ENCODE results near the gene KLHDC7B. TPM values are rescaled to one million over a fixed set of nuclear protein-coding genes. Genes with fewer than 3 reads are reported as not detected.

Gene KLHDC7B
- total and polyA plus RNA-seq, 2 of the 13 experiments (the other 11 are each of a cell fraction or from before 2014, with no cell fraction given) = 0.11 TPM; not detected in 1

- no peak for TF ChIP-seq MNT (IDR thresholded peaks at IDR 0.05)
- TF ChIP-seq, protein P1, sequence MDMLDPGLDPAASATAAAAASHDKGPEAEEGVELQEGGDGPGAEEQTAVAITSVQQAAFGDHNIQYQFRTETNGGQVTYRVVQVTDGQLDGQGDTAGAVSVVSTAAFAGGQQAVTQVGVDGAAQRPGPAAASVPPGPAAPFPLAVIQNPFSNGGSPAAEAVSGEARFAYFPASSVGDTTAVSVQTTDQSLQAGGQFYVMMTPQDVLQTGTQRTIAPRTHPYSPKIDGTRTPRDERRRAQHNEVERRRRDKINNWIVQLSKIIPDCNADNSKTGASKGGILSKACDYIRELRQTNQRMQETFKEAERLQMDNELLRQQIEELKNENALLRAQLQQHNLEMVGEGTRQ (IDR thresholded peaks at IDR 0.05; ENCODE audit: low read depth, low read length) = no peak
- TF ChIP-seq, protein P1 (CRISPR knock-in tag; IDR thresholded peaks at IDR 0.05; ENCODE audit: borderline replicate concordance) = no peak
- TF ChIP-seq NFKB2 (CRISPR knock-in tag; IDR thresholded peaks at IDR 0.05; ENCODE audit: borderline replicate concordance) = peak; percentile 100
- TF ChIP-seq SMAD9 (CRISPR knock-in tag; IDR thresholded peaks at IDR 0.05) = peak; percentile 99
- TF ChIP-seq BRD4 (CRISPR knock-in tag; IDR thresholded peaks at IDR 0.05) = 0 out of 2 replicates have a peak, but pooled peaks have one; percentile 58
- TF ChIP-seq, protein P2, sequence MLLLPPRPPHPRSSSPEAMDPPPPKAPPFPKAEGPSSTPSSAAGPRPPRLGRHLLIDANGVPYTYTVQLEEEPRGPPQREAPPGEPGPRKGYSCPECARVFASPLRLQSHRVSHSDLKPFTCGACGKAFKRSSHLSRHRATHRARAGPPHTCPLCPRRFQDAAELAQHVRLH (CRISPR knock-in tag; IDR thresholded peaks at IDR 0.05; ENCODE audit: borderline replicate concordance, low read depth) = peak; percentile 99
- TF ChIP-seq NKX3-1 (CRISPR knock-in tag; IDR thresholded peaks at IDR 0.05) = peak; percentile 99
- peak; percentile 99 for TF ChIP-seq TIGD3 (CRISPR knock-in tag; IDR thresholded peaks at IDR 0.05; ENCODE audit: borderline replicate concordance)
- TF ChIP-seq, protein P3, sequence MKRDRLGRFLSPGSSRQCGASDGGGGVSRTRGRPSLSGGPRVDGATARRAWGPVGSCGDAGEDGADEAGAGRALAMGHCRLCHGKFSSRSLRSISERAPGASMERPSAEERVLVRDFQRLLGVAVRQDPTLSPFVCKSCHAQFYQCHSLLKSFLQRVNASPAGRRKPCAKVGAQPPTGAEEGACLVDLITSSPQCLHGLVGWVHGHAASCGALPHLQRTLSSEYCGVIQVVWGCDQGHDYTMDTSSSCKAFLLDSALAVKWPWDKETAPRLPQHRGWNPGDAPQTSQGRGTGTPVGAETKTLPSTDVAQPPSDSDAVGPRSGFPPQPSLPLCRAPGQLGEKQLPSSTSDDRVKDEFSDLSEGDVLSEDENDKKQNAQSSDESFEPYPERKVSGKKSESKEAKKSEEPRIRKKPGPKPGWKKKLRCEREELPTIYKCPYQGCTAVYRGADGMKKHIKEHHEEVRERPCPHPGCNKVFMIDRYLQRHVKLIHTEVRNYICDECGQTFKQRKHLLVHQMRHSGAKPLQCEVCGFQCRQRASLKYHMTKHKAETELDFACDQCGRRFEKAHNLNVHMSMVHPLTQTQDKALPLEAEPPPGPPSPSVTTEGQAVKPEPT (CRISPR knock-in tag; IDR thresholded peaks at IDR 0.05; ENCODE audit: low read depth) = peak; percentile 95; the same call in 1 of the 2 replicates
- peak; percentile 99 for TF ChIP-seq ZNF724P (CRISPR knock-in tag; IDR thresholded peaks at IDR 0.05; ENCODE audit: borderline replicate concordance)
- peak; percentile 74 for TF ChIP-seq PPARG (CRISPR knock-in tag; conservative IDR thresholded peaks at IDR 0.05)
- TF ChIP-seq ZNF329 (CRISPR knock-in tag; IDR thresholded peaks at IDR 0.05; ENCODE audit: low read depth) = peak; percentile 91
- TF ChIP-seq MBD4 (IDR thresholded peaks at IDR 0.05; ENCODE audit: borderline replicate concordance, low read length) = no peak
- no peak for TF ChIP-seq HNRNPLL (IDR thresholded peaks at IDR 0.05; ENCODE audit: low read depth, low read length, poor library complexity, severe bottlenecking)
- TF ChIP-seq ZSCAN25 (CRISPR knock-in tag; IDR thresholded peaks at IDR 0.05) = peak; percentile 94
- peak; percentile 98 for TF ChIP-seq NR1H2 (CRISPR knock-in tag; IDR thresholded peaks at IDR 0.05; ENCODE audit: borderline replicate concordance, low read depth)
- TF ChIP-seq MTA3 (CRISPR knock-in tag; IDR thresholded peaks at IDR 0.05) = peak; percentile 95
- TF ChIP-seq CREM (IDR thresholded peaks at IDR 0.05) = no peak
- TF ChIP-seq CREM (CRISPR knock-in tag; IDR thresholded peaks at IDR 0.05) = peak; percentile 71
- TF ChIP-seq ZNF124 (CRISPR knock-in tag; IDR thresholded peaks at IDR 0.05) = peak; percentile 98
- TF ChIP-seq DBP (CRISPR knock-in tag; IDR thresholded peaks at IDR 0.05; ENCODE audit: not compliant biosample characterization) = peak; percentile 99
These were observed 54.2 kb downstream of the KLHDC7B start (continued) for GRCh38 chr22:50599816-50600455.
